HG03159 (cell line): ENCODE measurements around the gene RAP1GAP2.
A peak's percentile ranks its signal among the peaks of the same experiment; 100 is the strongest.
"Not testable (repeated sequence)": the region's sequence is repeated elsewhere in the genome, so short reads cannot be mapped to it uniquely, and the experiment has no call there.

Experiments
- ATAC-seq: cut with Tn5 transposase; IDR thresholded peaks from one replicate; pipeline ENCODE4 v1.9.1; 2021; ENCODE audit warnings: mild to moderate bottlenecking, moderate library complexity; ENCODE audit not compliant: unreplicated experiment

The RAP1GAP2 gene

GRCh38 chr17:2796164-2797125 lies at the start of gene RAP1GAP2:
Gene RAP1GAP2 (plus strand): TSS chr17:2796438. CDS start chr17:2796528, 90 bp downstream.
- ATAC-seq: peak; percentile 49

- ATAC-seq: no peak
Observed at GRCh38 chr17:2749058-2749783, 47.0 kb upstream of the RAP1GAP2 start, which contains the start of gene CCDC92B. Gene CCDC92B (minus strand): TSS chr17:2749652. CDS start chr17:2735145, 14,507 bp downstream.

GRCh38 chr17:2749784-2750181 lies 46.5 kb upstream of the RAP1GAP2 start:
- ATAC-seq: no peak

GRCh38 chr17:2750721-2751120 lies 45.5 kb upstream of the RAP1GAP2 start:
- no peak for ATAC-seq

GRCh38 chr17:2751491-2751890 lies 44.7 kb upstream of the RAP1GAP2 start:
- ATAC-seq: no peak

GRCh38 chr17:2755891-2756724 lies 40.1 kb upstream of the RAP1GAP2 start:
- ATAC-seq: no peak

GRCh38 chr17:2758870-2759269 lies 37.4 kb upstream of the RAP1GAP2 start:
- ATAC-seq: no peak

- ATAC-seq: no peak
Observed at GRCh38 chr17:2770129-2770528, 26.1 kb upstream of the RAP1GAP2 start.

GRCh38 chr17:2775206-2775605 lies 21.0 kb upstream of the RAP1GAP2 start:
- no peak for ATAC-seq

GRCh38 chr17:2776589-2777241 lies 19.5 kb upstream of the RAP1GAP2 start:
- ATAC-seq: no peak

- no peak for ATAC-seq
Observed at GRCh38 chr17:2777242-2777867, 18.9 kb upstream of the RAP1GAP2 start.

- ATAC-seq: no peak
Observed at GRCh38 chr17:2778489-2778888, 17.7 kb upstream of the RAP1GAP2 start.

GRCh38 chr17:2779545-2779944 lies 16.7 kb upstream of the RAP1GAP2 start:
- no peak for ATAC-seq

GRCh38 chr17:2780256-2780655 lies 16.0 kb upstream of the RAP1GAP2 start:
- ATAC-seq: no peak

GRCh38 chr17:2780931-2781454 lies 15.2 kb upstream of the RAP1GAP2 start:
- no peak for ATAC-seq

- not testable (repeated sequence) for ATAC-seq
Observed at GRCh38 chr17:2781598-2781997, 14.6 kb upstream of the RAP1GAP2 start.

GRCh38 chr17:2782055-2782454 lies 14.2 kb upstream of the RAP1GAP2 start:
- no peak for ATAC-seq

GRCh38 chr17:2783310-2784030 lies 12.8 kb upstream of the RAP1GAP2 start:
- no peak for ATAC-seq

- no peak for ATAC-seq
Observed at GRCh38 chr17:2784864-2785263, 11.4 kb upstream of the RAP1GAP2 start.
